Activated CD4-positive, CD25-positive, alpha-beta regulatory T cell (primary cell): ENCODE data around the gene OSGIN1.

ENCODE experiments used
- DNase-seq, 4 experiments: peaks; one replicate each; lab custom pipeline; 2025; lab: John Stamatoyannopoulos, UW

OSGIN1 gene

DNA sequence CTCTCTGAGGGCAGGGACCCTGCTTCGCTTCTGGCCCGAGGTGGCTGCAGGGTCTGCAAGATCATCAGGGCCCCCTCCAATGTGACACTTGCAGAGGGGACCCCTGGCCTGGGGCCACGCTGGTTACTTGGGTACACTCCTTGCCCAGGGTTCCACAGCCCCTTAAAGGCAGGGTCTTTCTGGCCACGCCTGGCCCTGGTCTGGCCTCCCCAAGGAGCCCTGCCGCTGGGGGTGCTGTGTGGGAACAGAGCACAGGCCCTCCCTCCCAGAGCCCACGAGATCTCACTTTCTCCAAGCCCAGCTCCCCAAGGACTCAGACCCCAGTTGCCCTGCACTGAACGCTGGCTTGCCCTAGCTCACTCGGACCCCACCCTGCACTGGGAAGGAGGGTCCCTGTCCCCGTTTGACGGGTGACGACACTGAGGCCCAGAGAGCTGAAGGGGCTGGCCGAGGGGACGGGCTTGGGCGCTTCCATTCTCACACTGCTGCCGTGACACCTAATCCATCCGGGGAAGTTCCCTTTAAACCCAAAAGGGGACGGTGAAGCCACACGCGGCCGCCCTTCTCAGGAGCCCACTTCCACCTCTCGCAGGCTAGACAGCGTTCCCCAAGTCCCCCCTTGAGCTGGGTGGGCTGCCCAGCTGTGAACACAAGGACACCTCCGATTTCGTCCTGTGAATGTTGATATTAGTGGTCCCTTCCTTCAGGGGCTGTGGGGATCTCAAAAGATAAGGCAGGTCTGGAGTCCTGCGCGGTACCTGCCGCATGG lies 26.9 kb upstream of the OSGIN1 start:
- DNase-seq: no peak

DNA sequence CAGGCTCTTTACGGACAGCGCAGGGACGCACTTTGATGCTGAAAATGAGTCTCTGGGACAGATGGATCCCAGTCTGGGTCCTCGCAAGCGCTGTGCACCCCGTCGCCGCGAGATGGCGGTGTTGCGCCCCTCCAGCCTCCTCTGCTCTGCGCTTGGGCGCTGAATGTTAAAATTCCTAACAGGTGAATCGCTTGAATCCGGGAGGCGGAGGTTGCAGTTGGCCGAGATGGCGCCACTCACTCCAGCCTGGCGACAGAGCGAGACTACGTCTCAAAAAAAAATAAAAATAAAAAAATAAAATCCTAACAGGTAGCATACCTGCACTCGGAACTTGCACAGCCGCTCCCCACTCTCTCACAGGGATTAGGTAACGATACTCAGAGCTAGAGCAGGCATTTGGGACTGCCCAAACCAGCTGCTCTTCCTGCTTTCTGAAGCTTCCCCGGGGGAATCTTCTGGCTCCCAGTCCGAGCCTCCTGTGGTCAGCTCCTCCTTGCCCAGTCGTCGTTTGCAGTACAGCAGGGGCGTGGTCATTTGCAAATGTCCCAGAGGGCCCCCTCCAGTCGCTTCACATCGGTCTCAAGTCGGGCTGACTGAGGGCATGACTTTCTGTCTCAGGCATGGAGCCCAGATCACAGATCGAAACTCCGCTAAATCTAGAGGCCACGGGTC lies 26.2 kb upstream of the OSGIN1 start:
- peak; percentile 38 to 47 (median 42) for DNase-seq

DNA sequence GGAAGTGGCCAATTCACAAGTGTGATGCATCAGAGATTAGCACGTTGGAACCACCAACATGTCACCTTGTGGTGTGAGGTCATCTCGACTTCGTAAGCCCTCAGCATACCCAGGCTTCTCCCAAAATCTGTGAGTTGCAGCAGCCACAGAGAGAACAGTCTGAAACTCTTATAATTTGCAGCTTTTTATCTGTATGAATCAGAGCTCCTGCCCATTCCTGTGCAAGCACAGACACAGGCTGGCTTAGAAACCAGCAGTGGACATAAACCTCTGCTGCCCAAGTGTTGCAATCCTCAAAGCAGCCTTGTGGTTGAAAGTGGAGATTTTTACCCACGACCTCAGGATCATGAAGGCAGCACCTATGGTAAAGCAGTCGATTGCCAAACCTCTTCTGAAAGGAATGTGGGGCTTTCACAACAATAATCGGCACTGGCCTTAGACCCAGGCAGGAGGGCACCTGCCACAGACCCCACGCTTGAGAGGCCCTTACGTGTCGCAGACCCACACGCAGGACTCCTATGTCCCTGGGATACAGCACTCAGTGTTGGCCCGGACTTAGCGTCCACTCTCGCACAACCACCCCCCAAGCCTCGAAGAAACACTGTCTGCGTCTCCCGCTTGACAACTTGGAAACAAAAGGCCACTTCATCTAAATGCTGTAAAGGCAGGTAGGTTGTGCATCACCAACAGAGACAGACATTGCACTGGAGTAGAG lies 24.5 kb upstream of the OSGIN1 start:
- DNase-seq: no peak

DNA sequence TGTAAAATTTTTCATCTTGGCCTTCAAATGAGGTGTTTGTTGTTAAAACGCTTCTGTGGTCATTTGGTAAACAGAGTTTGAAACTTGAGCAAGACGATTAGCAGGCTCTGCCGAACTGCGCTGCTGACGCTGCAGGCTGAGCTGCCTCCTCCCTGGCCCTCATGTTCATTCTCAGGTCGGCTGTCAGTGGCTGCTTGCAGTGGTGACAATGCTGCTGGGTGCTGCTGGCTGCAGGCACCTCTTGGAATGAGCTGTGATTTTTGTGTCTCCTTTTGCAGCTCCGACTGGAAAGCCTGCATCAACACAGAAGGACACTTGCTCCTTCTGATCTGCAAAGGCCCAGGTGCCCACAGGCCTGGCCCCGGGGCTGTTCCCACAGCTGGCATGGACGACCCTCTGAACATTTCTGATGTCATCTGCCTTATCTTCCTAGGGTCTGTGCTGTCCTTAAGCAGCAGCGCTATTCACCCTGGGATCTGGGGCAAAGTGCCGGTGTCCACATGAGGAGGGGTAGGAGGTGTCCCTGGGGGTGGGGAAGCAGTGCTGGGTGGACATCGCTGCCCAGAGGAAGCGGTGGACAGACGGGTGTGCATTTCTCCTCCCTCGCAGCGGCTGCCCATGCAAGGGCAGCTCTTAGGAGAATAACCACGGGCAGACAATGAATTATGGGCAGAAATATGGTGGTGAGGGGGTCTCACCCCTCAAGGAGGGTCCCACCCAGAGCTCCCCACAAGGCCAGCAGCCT lies 23.1 kb upstream of the OSGIN1 start:
- DNase-seq: no peak

DNA sequence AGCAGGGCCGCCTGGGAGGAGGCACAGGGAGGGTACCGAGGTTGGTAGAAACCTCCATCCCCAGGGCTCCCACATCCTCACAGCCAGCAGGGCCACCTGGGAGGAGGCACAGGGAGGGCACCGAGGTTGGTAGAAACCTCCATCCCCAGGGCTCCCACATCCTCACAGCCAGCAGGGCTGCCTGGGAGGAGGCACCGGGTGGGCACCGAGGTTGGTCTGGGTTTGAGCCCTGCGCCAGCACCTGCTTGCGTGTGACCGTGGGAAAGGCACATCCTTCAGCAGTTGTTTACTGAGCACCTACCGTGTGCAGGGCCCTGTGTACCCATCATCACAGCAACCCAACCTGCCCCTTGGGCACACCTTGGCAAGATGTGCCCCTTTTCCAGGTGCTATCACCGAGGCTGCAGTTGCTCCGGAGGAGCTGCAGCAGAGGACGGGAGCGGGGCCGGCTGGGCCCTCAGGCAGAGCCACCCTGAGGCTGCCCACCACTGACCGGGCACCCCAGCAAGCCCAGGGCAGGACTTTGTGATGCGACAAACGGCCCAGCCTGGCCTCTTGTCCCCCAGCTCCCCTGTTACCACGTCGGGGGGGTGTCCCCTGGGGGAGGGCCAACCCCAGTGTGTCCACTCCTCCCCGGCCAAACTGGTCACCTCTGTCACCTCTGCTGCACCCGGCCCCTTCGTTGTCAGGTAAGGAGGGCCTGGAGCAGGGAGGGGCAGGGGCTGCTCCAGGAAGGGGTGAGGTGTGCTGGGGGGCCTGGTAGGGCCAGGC lies 22.1 kb upstream of the OSGIN1 start:
- no peak for DNase-seq

DNA sequence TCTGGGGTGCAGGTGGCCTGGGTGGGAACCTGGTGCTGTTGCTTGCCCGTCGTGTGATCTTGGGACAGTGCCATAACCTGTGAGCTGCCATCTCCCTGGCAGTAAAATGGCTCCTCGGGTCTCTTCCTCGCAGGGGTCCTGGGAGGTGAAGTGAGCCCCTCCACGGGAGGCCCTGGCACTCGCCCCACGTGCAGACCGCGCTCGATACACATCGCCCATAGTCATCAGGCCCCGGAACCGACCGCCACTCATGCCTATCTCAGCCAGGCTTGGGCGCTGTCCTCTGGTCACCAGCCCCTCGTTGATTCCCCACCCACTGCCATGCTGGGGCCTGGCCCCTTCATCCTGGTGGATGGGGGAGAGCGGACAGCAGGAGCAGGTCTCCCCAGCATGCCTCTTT lies 21.5 kb upstream of the OSGIN1 start:
- no peak for DNase-seq

DNA sequence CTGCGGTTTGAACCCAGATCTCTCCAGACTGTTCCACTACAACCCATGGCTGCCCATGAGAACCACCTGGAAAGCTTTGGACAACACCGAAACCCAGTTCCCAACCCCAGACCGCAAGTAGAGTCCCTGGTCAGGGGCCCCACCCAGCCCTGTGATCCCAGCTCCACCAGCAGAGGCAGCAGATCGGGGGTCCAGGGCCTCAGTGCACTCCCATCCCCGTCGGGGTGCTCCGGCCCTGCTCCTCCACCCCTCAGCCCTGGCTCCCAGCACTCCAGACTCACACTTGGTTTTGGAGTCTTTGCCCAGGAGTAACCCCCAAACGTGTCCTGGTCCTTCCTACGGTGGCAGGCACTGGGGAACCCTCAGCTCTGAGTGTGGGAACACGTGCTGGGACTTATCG lies 20.7 kb upstream of the OSGIN1 start:
- DNase-seq: no peak

DNA sequence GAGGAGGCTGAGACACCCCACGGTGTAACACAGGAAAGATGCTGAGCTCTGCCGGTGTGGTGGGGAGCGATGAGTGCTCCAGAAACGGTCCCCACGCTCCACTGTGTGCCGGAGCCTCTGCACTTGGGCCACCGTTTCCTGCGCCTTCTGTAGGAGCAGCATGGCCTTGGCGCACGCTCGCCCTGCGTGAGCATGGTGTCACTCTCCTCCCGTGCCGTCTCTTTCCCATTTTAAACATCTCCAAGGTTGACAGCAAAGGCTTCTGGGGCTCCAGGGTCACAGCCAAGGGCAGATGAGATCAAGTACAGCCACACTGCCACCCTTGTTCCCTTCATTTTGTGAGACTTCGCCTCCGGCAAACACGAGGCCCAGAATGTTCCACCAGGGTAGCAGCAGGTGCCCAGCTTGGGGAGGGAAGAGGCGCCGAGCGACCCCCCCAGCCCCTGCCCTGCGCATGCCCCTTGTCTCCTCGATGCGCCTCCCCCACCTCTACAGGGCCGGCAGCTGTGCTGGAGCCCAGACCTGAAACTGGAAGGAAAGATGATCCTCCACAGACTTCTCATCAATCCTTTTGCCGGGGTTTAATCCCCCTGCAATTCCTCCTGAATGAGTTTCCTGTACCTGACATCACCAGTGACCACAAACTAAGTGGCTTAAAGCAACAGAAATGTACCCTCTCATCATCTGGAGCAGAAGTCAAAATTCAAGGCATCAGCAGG lies 19.9 kb upstream of the OSGIN1 start:
- DNase-seq: no peak

DNA sequence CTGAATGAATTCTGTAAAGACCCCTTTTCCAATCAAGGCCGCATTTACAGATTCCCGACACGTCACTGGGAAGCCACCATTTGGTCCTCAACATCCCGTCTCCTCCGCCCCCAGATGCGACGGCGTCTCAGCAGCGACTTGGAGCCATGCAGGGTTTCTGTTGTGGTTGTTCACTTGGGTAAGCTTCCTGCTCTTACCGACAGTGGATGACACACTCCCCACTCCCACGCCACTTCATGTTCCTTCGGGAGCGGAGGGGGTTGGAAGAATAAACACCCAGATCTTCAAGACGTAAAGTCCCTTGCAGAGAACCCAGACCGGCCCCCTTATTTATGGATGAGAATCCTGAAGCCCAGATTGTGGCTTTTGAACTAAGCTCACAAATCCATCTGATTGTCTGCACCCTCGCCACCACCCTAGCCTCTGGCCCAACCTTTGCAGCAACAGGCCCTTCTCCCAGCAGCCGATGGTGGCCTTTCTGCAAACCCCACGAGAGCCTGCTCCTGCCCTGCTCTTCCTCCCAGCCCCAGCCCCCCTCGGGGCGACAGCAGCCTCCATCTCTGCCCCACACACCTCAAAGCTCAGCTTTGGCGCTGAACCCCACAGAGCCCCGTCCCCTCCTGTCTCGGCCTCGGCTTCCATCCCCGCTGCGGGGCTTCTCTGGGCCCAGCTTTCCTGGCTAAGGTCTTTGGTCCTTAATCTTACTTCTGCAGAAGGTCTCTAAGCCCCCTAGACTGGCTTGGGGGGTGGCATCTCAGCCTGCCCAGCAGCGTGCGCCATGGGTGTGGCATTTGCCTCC lies 19.0 kb upstream of the OSGIN1 start:
- DNase-seq: no peak

DNA sequence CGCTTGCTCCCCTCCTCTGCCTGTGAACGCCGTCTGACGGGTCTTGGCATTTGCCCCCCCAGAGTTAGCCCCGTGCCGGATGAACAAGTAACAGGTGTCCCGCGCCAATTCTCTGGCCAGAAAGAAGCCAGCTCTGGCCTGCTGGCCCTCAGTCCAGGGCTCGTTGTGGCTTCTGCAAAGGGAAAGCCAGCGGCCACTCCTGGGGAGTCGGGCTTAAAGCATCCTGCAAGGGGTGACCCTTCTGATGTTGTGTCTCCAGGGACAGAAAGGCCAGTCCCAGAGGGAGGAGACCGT lies 18.4 kb upstream of the OSGIN1 start:
- no peak for DNase-seq

DNA sequence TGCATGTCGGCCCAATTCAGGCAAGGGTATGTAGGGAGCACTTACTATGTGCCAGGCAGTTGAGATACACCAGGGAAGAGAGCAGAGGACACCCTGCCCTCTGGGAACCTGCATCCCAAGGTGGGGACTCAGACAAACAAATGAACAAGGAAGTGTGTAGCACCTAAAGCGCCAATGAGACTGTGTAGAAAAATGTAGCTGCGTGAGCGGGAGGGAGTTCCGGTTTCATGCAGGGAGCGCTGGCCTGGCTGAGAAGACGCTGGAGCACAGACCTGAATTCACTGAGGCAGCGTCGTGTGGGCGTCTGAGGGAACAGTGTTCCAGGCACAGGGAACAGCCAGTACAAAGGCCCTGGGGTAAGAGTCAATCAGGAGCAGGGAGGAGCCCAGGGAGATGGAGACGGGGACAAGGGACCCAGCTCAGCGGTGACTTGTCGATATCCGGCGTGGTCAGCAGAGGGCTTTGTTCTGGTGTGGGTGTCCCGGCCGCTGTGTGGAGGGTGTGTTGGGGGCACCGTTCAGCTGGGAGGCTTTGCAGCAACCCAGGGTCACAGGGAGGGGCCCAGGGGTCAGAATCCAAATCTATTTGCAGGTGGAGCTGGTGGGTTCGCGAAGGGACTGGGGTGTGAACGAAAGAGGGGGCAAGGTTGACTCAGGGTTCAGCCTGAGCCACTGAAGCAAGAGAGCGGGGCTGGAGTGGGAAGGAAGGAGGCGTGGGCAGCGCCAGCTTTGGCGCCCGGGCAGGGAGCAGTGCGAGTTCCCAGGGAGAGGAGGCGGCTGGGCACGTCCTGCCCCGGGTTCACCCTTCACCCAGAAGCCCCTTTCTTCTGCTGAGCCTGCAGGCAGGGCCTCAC lies 17.8 kb upstream of the OSGIN1 start:
- DNase-seq: no peak

DNA sequence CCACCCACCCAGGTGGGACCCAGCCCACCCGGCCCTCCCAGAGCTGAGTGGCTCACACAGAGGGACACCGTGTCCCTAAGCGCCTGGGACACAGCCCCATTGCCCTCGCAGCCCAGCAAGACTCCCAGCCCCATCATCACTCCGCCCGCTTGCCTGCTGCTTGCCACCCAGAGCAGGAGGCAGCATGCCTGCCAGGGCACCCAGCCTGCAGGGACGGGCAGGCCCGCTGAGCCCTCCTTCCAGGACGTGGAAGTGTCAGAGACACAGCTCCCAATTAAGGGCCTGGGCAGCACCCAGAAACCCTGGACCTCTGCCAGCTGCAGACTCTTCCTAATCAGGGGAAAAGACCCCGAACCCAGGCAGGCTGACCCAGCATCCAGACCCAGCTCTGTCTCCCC lies 17.2 kb upstream of the OSGIN1 start:
- no peak for DNase-seq

DNA sequence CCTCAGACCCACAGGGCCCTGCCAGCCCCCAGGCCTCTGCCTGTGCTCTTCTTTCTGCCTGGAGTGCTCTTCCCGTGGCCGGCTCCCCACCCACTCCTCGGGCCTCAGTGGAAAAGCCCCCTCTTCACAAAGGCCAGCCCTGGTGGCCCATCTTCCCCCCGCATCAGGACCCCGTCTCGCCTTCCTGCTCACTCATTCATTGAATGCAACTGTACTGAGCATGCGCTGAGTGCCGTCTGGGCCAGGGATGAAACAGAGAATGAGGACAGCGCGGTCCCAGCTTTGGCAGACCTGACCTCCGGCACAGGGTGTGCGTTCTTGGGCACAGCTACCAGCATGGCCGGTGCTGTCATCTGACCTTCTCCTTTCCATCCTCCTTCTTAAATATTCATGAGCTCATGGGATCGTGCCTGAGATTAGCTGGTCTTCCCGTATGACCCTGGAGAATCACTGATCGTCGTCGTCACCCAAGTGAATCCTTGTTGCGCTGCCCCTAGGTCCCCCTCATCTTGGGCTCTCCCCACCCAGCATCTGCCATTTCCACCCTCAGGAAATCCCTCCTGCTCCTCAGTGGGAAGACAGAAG lies 16.4 kb upstream of the OSGIN1 start:
- DNase-seq: no peak

DNA sequence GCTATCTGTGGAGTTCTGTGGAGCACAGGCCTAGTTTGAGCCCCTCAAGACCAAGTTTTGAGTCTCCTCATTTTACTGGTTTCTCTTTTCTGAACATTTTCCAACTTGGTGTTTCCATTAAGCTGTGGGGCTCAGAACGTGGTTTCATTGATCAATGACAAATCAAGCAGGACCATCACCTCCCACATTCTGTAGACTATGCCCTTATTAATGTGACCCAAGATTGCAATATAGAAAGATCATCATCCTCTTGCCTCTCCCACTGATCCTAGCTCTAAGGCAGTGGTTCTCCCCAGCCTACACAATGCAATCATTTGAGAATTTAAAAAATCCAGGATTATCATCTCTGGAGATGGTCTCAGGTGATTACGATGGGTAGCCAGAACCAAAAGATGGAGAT lies 15.8 kb upstream of the OSGIN1 start:
- DNase-seq: no peak

DNA sequence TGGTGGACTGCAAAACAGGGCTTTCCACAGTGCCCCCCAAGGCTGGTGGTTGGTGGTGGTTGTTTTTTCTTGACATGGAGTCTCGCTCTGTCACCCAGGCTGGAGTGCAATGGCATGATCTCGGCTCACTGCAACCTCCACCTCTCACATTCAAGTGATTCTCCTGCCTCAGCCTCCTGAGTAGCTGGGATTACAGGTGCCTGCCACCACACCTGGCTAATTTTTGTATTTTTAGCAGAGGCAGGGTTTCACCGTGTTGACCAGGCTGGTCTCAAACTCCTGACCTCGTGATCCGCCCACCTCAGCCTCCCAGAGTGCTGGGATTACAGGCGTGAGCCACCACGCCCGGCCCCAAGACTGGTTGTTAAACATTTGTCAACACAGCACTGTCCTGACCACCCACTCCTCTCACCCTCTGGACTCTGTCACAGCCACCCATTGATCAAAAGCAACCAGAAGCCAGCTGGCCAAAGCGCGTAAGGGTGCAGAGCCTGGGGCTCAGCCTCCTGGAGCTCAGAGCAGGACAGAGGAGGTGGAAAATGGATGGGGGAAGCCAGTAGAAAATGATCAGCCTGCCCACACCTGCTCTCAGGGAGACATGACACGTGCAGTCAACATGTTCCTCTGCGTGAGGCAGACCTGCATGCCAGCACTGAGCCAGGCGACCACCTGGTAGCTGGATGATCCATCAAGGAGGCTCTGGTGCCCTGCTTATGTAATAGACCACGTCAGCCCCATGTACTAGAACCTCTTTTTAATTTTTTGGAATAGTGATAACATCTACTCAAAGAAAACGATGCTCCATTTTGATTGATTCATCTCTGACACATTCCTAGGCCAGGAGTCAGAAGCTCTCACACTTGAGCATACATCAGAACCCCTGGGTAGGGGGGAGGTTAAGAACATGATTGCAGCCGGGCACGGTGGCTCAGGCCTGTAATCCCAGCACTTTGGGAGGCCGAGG lies 14.8 kb upstream of the OSGIN1 start:
- no peak for DNase-seq

DNA sequence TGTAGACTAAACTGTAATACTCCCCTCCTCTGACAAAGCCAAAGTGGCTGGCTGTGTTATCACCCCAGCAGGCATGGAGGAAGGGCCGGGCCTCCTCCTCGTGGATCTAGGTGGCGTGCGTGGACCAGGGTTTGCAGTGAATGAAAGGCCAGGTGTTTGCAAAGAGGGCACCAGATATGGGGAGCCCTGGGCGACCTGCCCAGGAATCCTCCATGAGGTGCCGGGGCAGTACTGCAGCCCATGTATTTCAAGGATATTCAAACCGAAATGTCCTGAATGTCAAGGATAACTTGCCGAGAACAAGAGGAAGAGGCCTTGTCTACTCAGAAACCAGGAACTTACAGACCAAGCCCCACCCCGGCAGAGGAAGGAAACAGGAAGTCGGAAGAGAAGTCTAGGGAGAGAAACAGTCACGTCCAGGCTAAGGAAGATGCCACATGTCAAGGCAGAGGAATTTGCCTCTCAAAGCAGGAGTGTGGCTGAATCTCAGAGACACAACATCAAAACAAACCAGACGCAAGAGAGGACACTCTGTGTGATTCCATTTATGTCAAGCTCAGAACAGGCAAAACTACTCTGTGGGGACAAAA lies 13.7 kb upstream of the OSGIN1 start:
- DNase-seq: no peak

DNA sequence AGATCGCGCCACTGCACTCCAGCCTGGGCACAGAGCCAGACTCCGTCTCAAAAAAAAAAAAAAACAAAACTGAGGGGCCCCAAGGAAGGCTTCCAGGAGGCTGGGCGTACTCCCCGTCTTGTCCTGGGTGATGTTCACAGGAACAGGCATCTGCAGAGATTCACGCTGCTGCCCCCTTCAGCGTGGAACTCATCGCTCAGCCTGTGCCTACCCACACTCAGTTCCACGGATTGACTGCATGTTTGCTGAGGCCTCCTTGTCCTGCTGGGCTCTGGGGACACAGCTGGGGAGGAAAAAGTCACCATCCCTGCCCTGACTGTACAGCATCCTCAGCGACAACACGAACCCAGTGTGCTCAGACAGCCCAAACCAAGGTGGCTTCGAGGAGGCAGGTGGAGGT lies 12.9 kb upstream of the OSGIN1 start:
- no peak for DNase-seq
